SK-MEL-5 (cell line): Measurements from ENCODE around the gene DAPK1. TPM values are rescaled to one million over a fixed set of nuclear protein-coding genes. Genes with fewer than 3 reads are reported as not detected.

Experiments used
- DNase-seq: peaks from one replicate; pipeline ENCODE4 v3.0.0-alpha.2; 2016; ENCODE audit warnings: low read depth, low spot score
- in situ Hi-C: cut with HindIII; loops from 2 replicates; pipeline ENCODE4 v1.10.0; 2016; ENCODE audit warnings: low sequenced_read_pairs, high pct_unique_total_duplicates, low pct_unique_long_range_greater_than_20kb
- total RNA-seq: library from RNA; depleted of rRNA; stranded (reverse); fragments of >200 nt; shearing (Covaris generic); gene quantifications from 2 replicates; pipeline ENCODE4 v1.2.3, GENCODE V29; 2014

Gene DAPK1
- total RNA-seq, 1 experiment from 2014 or later = 38.1 TPM

DNA sequence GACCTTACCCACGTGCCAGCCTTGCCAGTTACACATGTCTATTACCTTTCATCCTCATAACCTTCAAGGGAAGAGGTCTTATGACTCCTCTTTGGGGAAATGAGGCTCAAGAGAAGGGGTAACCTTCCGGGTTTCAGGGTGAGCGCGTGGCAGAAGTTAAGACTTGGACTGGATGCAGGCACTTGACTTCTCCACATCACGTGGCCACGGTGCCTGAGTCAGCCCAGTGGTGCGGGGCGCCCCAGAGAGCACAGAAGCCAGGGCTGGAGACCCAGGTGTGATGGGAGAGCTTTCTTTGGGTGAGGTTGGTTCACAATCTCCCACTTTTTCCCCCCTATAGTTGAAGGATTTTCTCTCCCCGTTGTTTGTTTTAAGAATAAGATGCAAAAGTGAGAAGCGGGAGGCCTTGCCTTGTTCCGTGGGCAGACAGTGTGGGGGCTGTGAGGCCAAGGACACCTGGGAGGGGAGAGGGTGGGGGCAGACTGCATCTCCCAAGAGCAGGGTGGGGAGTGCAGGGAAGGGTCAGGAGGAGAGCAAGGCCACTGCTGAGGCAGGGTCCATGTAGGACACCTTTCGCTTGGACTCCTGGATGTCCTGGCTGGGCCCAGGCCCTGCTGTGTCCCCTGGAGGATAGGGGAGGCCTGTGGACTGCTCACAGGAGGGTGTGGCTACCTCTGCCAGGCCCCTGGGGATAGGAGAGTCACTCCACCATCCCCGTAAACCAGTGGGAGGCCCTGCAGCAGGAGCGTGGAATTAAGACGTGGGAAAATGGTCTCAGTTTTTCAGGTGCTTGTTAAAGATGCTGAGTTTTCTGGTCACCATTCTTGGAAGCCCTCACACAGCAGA, 138.2 kb downstream of the DAPK1 start:
- in situ Hi-C loops = no loop called here
- no peak for DNase-seq

- in situ Hi-C loops = no loop called here
- no peak for DNase-seq
Observed at GRCh38 chr9:87638292-87638691, 140.6 kb downstream of the DAPK1 start.

DNA sequence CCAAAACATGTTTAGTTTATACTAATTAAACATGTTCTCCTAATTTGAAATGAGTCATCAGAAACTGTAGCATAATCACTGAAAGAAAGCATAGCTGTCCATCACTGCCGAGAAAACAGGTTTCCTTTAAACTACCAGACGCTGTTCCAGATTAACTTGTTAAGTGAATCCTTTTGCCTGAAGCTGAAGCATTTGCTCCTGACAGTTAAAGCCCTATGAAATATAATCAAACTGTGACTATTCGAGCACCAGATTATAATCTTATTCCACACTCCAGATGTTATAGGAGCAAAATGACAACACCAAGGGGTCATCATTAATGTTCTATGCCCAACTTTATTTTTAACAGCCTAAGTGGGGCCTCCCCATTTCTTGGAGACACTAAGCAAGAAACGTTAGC, 142.3 kb downstream of the DAPK1 start:
- DNase-seq = no peak
- in situ Hi-C loops = no loop called here

DNA sequence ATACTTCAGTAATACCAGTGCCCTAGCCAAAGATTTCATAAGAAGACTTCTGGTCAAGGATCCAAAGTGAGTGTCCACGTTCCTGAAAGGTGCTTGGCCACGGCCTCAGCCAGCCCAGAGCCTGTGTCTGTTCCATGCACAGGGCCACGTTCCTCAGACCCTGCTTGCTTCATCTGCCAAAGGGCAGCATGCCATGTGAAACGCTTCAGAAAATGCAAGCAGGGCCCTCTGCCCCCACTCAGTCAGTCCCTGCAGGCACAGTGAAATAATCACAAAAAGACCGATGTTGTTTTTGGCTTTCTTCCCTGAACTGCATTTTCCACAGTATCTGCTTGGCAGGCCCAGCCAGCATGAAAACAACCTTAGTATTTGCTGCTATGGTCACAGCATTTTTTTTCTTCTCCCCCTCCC, 142.7 kb downstream of the DAPK1 start:
- in situ Hi-C loops = no loop called here
- DNase-seq = no peak

DNA sequence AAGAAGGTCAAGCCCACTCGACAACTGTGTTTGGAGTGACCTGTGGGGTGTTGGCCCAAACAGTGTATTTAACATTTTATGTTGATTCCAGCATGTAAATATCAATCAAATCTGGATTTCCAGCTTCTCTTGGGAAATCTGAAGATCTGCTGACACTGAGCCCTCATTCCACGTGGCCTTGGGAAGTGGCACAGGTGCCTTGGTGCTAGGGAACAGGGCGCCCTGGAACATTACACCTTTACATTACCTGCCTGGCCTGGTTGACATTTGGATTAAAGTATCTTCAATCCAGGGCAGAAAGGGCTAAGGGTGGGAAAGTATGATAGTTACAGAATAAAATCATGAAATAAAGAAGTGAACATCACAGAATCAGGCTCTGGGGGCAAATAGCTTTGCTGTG, 143.4 kb downstream of the DAPK1 start:
- DNase-seq = no peak
- in situ Hi-C loops = no loop called here

DNA sequence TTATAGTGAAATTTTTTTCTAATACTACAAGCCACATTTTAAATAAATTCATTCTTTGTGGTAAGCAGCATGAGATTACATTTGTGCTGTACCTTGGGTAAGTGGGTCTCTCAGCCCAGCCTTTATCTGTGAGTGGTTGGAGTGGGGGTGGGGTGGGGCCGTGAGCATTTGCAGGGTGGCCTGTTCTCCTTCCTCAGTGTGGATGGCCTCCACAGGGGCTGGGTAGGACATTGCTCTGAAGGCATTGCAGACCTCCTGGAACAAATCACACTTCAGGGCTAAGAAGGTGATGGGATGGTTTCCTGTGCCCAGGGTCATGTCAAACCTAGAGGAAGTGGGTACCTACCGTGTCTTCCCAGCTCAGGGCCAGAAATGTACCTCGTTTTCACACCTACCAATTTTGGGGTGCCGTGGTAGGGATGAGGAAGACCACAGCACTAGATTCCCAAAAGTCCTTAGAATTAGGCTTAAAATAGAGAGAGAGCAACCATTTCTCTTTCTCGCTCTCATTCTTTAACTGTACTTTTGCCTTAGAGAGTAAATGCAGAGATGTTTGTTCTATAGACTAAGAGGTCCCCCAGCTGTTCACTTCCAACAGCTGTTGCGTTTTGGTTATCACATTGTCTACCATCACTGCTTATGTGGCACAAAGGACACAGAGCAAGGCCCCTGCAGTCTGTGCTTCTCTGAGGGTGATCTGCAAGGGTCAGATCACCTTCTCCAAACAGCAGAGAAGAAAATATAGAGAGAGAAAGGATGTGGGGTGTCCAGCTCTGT, 144.9 kb downstream of the DAPK1 start:
- in situ Hi-C loops = no loop called here
- no peak for DNase-seq

GRCh38 chr9:87643107-87643650, 145.5 kb downstream of the DAPK1 start:
- in situ Hi-C loops = no loop called here
- DNase-seq = no peak

- in situ Hi-C loops = no loop called here
- DNase-seq = peak; percentile 68
Observed at GRCh38 chr9:87643778-87644570, 146.3 kb downstream of the DAPK1 start.

DNA sequence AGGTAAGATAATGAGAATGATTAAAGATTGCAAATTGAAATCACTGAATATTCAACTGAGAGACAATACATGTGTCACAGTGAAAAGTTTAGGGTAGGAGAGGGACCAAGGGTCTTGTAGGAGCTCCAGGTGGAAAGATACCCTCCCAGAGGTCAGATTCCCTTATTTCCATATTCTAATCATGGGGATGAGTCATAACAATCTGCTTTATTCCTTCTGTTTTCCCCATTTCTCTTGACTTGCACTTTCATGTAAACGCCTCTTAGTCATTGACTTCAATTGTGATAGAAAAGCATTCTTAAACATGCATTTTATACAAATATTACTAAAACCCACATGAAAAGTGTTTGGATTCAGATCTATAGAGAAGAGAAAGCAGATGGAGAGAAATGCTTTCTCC, 147.0 kb downstream of the DAPK1 start:
- in situ Hi-C loops = no loop called here
- no peak for DNase-seq

- no peak for DNase-seq
- in situ Hi-C loops = no loop called here
Observed at GRCh38 chr9:87646546-87646945, 148.9 kb downstream of the DAPK1 start.

GRCh38 chr9:87647114-87647513, 149.4 kb downstream of the DAPK1 start:
- in situ Hi-C loops = no loop called here
- DNase-seq = no peak

DNA sequence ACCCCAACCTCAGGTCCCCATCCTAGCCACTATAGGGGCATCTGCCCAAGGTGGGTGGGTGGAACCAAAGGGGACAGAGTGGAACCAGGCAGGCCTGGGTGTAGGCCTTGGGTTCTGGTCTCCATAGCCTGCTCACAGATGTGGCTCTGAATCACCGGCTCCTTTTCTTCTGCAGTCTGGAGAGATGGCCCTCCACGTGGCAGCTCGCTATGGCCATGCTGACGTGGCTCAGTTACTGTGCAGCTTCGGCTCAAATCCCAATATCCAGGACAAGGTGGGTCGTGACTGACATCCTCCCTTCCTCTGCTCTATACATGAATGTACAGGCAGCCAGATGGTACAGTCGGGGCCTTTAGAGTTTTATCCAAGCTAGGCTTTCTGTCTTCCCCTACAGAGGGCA, 150.9 kb downstream of the DAPK1 start:
- in situ Hi-C loops = no loop called here
- no peak for DNase-seq

GRCh38 chr9:87650611-87651295, 153.1 kb downstream of the DAPK1 start:
- DNase-seq = peak; percentile 47
- in situ Hi-C loops = no loop called here

- no peak for DNase-seq
- in situ Hi-C loops = no loop called here
Observed at GRCh38 chr9:87651431-87651830, 153.8 kb downstream of the DAPK1 start.

GRCh38 chr9:87653941-87654340, 156.3 kb downstream of the DAPK1 start:
- in situ Hi-C loops = no loop called here
- no peak for DNase-seq

DNA sequence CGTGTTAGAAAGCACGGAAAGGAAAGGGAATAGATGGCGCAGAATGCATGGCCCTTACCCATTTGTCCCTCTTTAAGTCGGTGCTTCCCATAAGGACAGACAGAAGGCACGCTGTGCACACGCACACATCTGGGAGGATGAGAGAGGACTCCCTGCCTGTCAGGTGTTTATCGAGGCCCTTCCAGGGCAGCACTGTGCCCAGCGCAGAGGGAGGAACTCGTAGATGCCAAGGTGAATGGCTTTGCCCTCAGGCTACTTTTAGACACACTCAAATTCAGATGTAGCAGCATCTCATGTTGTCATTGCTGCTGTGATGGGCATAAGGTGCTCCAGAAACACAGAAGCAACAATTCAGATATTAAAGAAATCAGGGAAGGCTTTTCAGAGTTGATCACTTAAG, 158.1 kb downstream of the DAPK1 start:
- no peak for DNase-seq
- in situ Hi-C loops = no loop called here

DNA sequence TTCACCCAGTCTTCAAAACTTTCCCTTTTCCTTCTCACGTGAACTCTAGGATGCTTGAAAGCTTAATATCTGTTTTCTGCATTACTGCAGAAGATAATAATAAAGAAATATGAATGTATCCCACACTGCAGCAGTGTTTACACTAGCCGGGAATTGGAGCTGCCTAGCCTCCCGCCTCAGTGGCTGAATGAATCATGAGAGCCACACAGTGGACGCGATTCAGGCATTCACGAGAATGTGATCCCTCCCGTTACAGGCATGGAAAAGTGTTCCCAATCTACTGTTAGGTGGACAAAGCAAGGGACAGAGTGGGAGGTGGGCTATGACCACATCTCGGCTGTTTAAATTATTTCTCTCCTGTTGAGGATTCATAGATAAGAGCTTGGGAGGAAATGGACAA, 158.8 kb downstream of the DAPK1 start:
- in situ Hi-C loops = no loop called here
- DNase-seq = no peak
